IPS-15b (cell line): Measurements from ENCODE around the gene TPRG1L.

ENCODE experiments used
- H3K27me3 ChIP-seq: one replicate; pipeline ENCODE4 v1.6.1; 2013; ENCODE audit warnings: low read length; ENCODE audit not compliant: control insufficient read depth, insufficient read depth
- H3K36me3 ChIP-seq: one replicate; pipeline ENCODE4 v1.6.1; 2013; ENCODE audit warnings: low read length; ENCODE audit not compliant: control insufficient read depth, insufficient read depth
- H3K4me1 ChIP-seq: one replicate; pipeline ENCODE4 v1.6.1; 2013; ENCODE audit warnings: mild to moderate bottlenecking, low read length; ENCODE audit not compliant: control insufficient read depth, insufficient read depth
- H3K4me3 ChIP-seq: one replicate; pipeline ENCODE4 v1.5.1; 2013; ENCODE audit warnings: low read depth, low read length
- H3K9ac ChIP-seq: one replicate; pipeline ENCODE4 v1.6.1; 2013; ENCODE audit warnings: low read depth, mild to moderate bottlenecking, low read length
- H3K9me3 ChIP-seq: one replicate; pipeline ENCODE4 v1.6.1; 2013; ENCODE audit warnings: mild to moderate bottlenecking, low read length; ENCODE audit not compliant: control insufficient read depth, insufficient read depth

The TPRG1L gene

GRCh38 chr1:3645247-3645646, 20.4 kb downstream of the TPRG1L start:
- Histone ChIP-seq H3K9ac (no peak overlapping the region), H3K27me3 (peaks cover 5% of the 10 kb centered on the region), H3K4me3 (no peak overlapping the region), H3K4me1 (peaks cover 4% of the 10 kb centered on the region), H3K9me3 (no peaks in the 10 kb centered on the region), H3K36me3 (peaks cover 2% of the 10 kb centered on the region)

DNA sequence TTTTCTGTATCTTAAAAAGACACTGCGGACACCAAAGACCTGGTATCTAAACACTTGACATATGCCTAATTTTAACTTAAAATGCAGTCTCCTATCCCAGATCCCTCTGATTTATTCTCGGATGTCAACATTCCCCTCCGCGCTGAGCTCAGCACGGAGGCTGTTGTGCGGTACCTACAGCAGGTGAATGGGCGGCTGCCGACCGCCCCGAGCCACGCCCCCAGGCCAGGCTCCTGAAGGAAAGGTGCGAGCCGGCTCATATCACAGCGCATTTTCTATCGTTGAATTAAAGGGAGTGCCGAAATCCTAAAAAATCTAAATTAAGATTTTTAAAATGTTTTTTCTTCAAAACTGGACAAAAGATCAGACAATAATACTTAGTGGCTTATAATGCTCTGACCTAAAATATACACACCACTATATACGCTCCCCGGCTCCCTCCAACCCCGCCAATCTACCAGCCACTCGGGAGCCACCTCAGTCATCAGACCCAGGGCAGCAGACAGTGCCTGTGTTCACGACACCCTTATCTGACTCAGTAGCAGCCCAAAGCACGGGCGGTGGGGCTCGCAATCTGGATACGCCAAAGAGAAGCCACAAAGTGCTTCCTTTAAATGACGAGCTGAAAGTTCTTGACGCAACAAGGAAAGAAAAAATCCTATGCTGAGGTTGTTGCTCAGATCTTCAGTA, 21.0 kb downstream of the TPRG1L start:
- H3K9ac ChIP-seq = no peak overlapping the region
- no peak overlapping the region for H3K4me3 ChIP-seq
- H3K9me3 ChIP-seq = no peaks in the 10 kb centered on the region
- H3K27me3 ChIP-seq = peaks cover 10% of the 10 kb centered on the region
- H3K36me3 ChIP-seq = peaks cover 2% of the 10 kb centered on the region
- peaks cover 4% of the 10 kb centered on the region for H3K4me1 ChIP-seq

- Histone ChIP-seq H3K27me3 (peaks cover 18% of the 10 kb centered on the region), H3K9ac (no peak overlapping the region), H3K9me3 (no peaks in the 10 kb centered on the region), H3K36me3 (peaks cover 2% of the 10 kb centered on the region), H3K4me1 (peaks cover 4% of the 10 kb centered on the region), H3K4me3 (no peak overlapping the region)
Observed at GRCh38 chr1:3646596-3646995, 21.8 kb downstream of the TPRG1L start.

- H3K27me3 ChIP-seq = peaks cover 39% of the 10 kb centered on the region
- no peaks in the 10 kb centered on the region for H3K36me3 ChIP-seq
- H3K9me3 ChIP-seq = no peaks in the 10 kb centered on the region
- H3K4me1 ChIP-seq = peaks cover 4% of the 10 kb centered on the region
- H3K9ac ChIP-seq = peak within 1 kb of the TSS; percentile 24
- peak within 1 kb of the TSS; percentile 65 for H3K4me3 ChIP-seq
Observed at GRCh38 chr1:3649342-3650247, 24.8 kb downstream of the TPRG1L start, which contains the start of gene WRAP73. WRAP73 (minus strand) TSS chr1:3650103; CDS start chr1:3649999, 104 bp downstream.

DNA sequence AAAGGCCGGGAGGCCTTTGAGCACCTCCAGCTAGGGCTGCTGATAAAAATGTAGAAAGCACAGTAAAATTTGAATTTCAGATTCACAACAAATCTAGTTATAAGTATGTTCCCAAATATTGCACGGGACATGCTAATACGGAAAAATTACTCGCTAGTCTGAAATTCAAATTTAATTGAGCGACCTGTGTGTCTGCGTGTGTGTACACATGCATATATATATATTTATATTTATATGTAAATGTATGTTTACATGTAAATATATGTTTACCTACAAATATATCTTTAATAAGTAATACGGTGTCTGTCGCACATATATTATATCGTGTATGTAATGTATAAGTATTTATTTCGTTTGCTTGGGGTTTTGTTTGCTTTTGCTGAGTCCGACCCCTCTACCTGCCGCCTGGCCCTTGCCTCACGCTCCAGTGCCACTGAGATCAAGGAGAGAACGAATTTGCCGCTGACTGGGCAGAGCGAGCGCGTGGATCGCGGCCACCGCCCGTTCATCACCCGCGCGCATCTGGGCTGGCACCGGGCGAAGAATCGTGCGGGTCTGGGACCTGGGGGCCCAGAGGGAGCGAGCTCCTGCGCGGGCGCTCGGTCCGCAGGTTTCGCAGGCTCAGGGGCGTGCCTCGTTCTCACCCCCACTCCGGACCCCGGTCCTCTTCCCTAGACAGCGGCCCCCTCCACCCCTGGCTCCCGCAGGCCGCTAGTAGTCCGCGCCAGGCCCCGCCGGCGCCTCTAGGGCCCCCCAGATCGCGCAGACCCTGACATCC, 25.6 kb downstream of the TPRG1L start:
- peak overlapping the region; percentile 65 for H3K4me3 ChIP-seq
- H3K27me3 ChIP-seq = peaks cover 44% of the 10 kb centered on the region
- H3K4me1 ChIP-seq = peaks cover 4% of the 10 kb centered on the region
- H3K9me3 ChIP-seq = no peaks in the 10 kb centered on the region
- H3K36me3 ChIP-seq = no peaks in the 10 kb centered on the region
- H3K9ac ChIP-seq = no peak overlapping the region

GRCh38 chr1:3651026-3651929, 26.5 kb downstream of the TPRG1L start:
- no peak overlapping the region for H3K9ac ChIP-seq
- H3K4me1 ChIP-seq = peaks cover 4% of the 10 kb centered on the region
- no peaks in the 10 kb centered on the region for H3K9me3 ChIP-seq
- peaks cover 49% of the 10 kb centered on the region for H3K27me3 ChIP-seq
- no peaks in the 10 kb centered on the region for H3K36me3 ChIP-seq
- peak overlapping the region; percentile 48 for H3K4me3 ChIP-seq

GRCh38 chr1:3651930-3652547, 27.2 kb downstream of the TPRG1L start, which contains the start of gene TP73:
TP73 (plus strand) TSS chr1:3652516; CDS start chr1:3682366, 29,850 bp downstream.
- no peak within 1 kb of the TSS for H3K9ac ChIP-seq
- H3K4me3 ChIP-seq = peak within 1 kb of the TSS; percentile 49
- no peaks in the 10 kb centered on the region for H3K9me3 ChIP-seq
- no peaks in the 10 kb centered on the region for H3K36me3 ChIP-seq
- H3K27me3 ChIP-seq = peaks cover 53% of the 10 kb centered on the region
- H3K4me1 ChIP-seq = peaks cover 4% of the 10 kb centered on the region

- Histone ChIP-seq H3K4me3 (peak overlapping the region; percentile 49), H3K9ac (no peak overlapping the region), H3K27me3 (peaks cover 55% of the 10 kb centered on the region), H3K9me3 (no peaks in the 10 kb centered on the region), H3K36me3 (no peaks in the 10 kb centered on the region), H3K4me1 (peaks cover 4% of the 10 kb centered on the region)
Observed at GRCh38 chr1:3652548-3653285, 27.9 kb downstream of the TPRG1L start.

DNA sequence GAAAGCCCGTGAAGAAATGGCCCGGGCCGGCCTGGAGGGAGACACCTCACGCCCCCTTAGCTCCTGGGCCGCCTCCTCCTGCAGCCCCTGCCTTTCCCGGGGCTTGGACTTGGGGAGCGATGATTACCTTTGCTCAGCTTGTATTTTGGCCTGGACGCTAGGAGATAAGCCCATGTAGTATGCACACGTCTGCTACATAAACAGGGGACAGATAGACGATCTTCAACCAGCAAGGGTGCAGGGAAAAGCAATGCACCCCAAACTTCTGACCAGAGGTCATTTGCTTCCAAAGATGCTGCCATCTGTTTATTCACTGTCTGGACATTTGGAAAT, 28.4 kb downstream of the TPRG1L start:
- H3K4me1 ChIP-seq = peaks cover 4% of the 10 kb centered on the region
- peaks cover 55% of the 10 kb centered on the region for H3K27me3 ChIP-seq
- H3K4me3 ChIP-seq = no peak overlapping the region
- no peaks in the 10 kb centered on the region for H3K36me3 ChIP-seq
- no peak overlapping the region for H3K9ac ChIP-seq
- no peaks in the 10 kb centered on the region for H3K9me3 ChIP-seq
